Activated CD8-positive, alpha-beta memory T cell treated with anti-CD3 and anti-CD28 coated beads, Interleukin-2, amount 10 ng/mL, durations not matched to agents 7 days and 5 days (primary cell): ENCODE results near the gene CD81. TPM values are rescaled to one million over a fixed set of nuclear protein-coding genes. Genes with fewer than 3 reads are reported as not detected.
"Not testable (repeated sequence)": the region's sequence is repeated elsewhere in the genome, so short reads cannot be mapped to it uniquely, and the experiment has no call there.

Experiments used
- ATAC-seq: fragments of 150-1000 bp; cut with Tn5 transposase; one replicate; pipeline ENCODE4 v1.10.0; 2021; ENCODE audit warnings: moderate library complexity
- CTCF ChIA-PET: fragments of 350-600 bp; sonication (Branson Sonifier 250); formaldehyde crosslinking; loops from one replicate; lab custom pipeline; 2021; ENCODE audit warnings: antibody characterized with exemption; lab: Charles Lee
- DNase-seq: peaks from one replicate; pipeline ENCODE4 v3.0.0-alpha.2; 2020
- H3K27ac Mint-ChIP-seq: one replicate; pipeline ENCODE4 v1.8.0; 2021; ENCODE audit warnings: mild to moderate bottlenecking, mixed read lengths
- H3K27me3 Mint-ChIP-seq: one replicate; pipeline ENCODE4 v1.8.0; 2021; ENCODE audit warnings: mixed read lengths
- H3K36me3 Mint-ChIP-seq: one replicate; pipeline ENCODE4 v1.8.0; 2021; ENCODE audit warnings: mild to moderate bottlenecking, mixed read lengths
- H3K4me1 Mint-ChIP-seq: one replicate; pipeline ENCODE4 v1.8.0; 2021; ENCODE audit warnings: mixed read lengths
- H3K4me3 Mint-ChIP-seq: one replicate; pipeline ENCODE4 v1.8.0; 2021; ENCODE audit warnings: mild to moderate bottlenecking, moderate library complexity, mixed read lengths
- H3K9me3 Mint-ChIP-seq: one replicate; pipeline ENCODE4 v1.8.0; 2022; ENCODE audit warnings: low read depth, mixed read lengths
- total RNA-seq, 2 experiments: library from RNA; stranded (reverse); gene quantifications; one replicate each; pipeline ENCODE4 v1.2.3, GENCODE V29; 2021

CD81 gene
- total RNA-seq, 2 experiments from 2014 or later, result 162 to 192 TPM

DNA sequence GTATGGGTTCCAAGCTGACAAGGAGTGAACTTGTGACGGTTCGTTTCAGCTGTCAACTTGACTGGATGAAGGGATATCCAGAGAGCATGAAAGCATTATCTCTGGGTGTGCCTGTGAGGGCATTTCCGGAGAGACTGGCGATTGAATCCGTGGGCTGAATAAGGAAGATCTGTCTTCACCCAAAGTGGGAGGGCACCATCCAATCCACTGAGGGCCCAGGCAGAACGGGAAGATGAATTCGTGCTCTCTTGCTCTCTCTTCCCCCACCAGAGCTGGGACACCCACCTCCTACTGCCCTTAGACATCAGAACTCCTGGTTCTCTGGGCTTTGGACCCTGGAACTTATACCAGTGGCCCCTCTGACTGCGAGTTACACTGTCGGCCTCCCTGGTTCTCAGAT is 15.5 kb upstream of the CD81 start:
- DNase-seq (no peak), ATAC-seq (no peak)
- no peaks in the 10 kb centered on the region for H3K9me3 Mint-ChIP-seq
- no peak overlapping the region for H3K27ac Mint-ChIP-seq
- no peaks in the 10 kb centered on the region for H3K36me3 Mint-ChIP-seq
- H3K27me3 Mint-ChIP-seq, result no peaks in the 10 kb centered on the region
- no peaks in the 10 kb centered on the region for H3K4me1 Mint-ChIP-seq
- H3K4me3 Mint-ChIP-seq, result no peak overlapping the region
- CTCF ChIA-PET, result no interaction called here

- no peaks in the 10 kb centered on the region for H3K27me3 Mint-ChIP-seq
- H3K4me1 Mint-ChIP-seq, result no peaks in the 10 kb centered on the region
- DNase-seq (no peak), ATAC-seq (no peak)
- H3K36me3 Mint-ChIP-seq, result no peaks in the 10 kb centered on the region
- CTCF ChIA-PET, result no interaction called here
- H3K27ac Mint-ChIP-seq, result no peak overlapping the region
- no peak overlapping the region for H3K4me3 Mint-ChIP-seq
- H3K9me3 Mint-ChIP-seq, result no peaks in the 10 kb centered on the region
Observed at GRCh38 chr11:2362414-2362813, 14.7 kb upstream of the CD81 start.

- DNase-seq (no peak), ATAC-seq (no peak)
- Mint-ChIP-seq H3K9me3 (no peaks in the 10 kb centered on the region), H3K27me3 (no peaks in the 10 kb centered on the region), H3K4me3 (no peak overlapping the region), H3K27ac (no peak overlapping the region), H3K36me3 (no peaks in the 10 kb centered on the region), H3K4me1 (no peaks in the 10 kb centered on the region)
- CTCF ChIA-PET, result no interaction called here
Observed at GRCh38 chr11:2363130-2363529, 14.0 kb upstream of the CD81 start.

DNA sequence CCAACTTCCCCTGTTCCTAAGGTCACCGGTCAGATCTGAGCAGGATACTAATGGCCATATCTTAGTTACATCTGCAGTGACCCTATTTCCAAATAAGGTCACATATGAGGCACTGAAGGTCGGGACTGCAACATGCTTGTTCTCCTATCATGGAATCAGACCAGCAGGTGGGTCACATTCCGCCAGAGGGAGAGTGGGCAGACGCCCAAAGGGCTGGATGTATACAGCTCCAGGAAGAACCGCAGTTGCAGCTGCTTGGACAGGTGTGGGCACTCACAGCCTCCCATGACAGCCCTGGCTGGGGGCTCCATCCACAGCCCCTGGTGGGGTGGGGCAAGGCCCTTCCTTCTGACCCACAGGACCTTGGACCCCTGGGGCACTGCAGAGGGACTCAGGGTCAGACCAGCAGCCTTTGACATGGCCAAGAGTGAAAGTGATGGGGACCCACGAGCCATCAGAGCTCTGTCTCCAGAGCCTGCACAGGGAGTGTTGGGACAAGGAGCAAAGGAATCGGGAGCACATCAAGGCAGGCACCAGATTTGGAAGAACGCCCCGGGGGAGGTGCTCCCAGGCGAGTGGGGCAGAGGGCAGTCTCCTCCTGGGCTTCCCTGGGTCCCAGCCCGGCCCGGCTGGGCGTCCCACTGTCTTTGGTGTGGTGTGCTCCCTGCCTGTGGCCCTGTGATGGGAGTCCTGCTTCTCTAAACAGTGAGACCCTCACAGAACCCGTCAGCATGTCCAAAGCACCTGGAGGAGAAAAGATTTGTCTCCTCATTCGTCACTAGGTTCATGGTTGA is 13.3 kb upstream of the CD81 start:
- CTCF ChIA-PET, result no interaction called here
- no peak for ATAC-seq
- H3K9me3 Mint-ChIP-seq, result no peaks in the 10 kb centered on the region

GRCh38 chr11:2364386-2364785 is 12.7 kb upstream of the CD81 start:
- H3K4me3 Mint-ChIP-seq, ATAC-seq, CTCF ChIA-PET, DNase-seq, H3K9me3 Mint-ChIP-seq, H3K27ac Mint-ChIP-seq, H3K27me3 Mint-ChIP-seq, H3K4me1 Mint-ChIP-seq, H3K36me3 Mint-ChIP-seq: not testable (repeated sequence)

More for the DNA sequence above, 13.3 kb upstream of the CD81 start:
- H3K4me3 Mint-ChIP-seq, result no peak overlapping the region
- H3K27ac Mint-ChIP-seq, result no peak overlapping the region
- no peak for DNase-seq
- no peaks in the 10 kb centered on the region for H3K27me3 Mint-ChIP-seq
- H3K36me3 Mint-ChIP-seq, result no peaks in the 10 kb centered on the region
- no peaks in the 10 kb centered on the region for H3K4me1 Mint-ChIP-seq

DNA sequence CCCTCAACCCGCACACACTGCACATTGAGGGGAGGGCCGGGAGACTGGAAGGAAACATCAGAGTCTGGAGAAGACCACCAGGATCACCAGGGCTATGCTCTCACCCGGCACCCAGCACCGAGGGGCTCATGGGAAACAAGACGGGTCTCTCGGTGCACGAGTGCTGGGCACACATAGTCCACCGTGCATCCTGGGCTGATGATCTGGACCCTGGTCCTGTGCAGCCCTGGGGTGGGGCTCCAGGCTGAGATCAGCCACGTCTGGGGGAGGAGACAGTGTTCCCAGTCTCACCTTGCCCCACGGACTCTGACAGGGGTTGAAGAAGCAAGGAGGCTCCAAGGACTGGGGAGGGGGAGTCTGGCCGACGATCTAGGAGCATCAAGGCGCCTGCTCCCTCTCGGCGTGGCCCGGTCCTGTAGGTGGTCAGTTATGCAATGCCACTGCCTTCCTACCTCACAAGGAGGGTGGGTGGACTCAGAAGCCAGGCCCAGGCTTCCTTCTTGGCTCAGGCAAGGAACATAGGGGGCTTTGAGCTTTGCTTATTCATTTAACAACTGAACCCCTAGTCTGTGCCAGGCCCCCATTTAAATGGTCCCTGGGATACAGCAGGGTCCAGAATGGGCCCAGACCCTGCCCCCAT is 11.4 kb upstream of the CD81 start:
- Mint-ChIP-seq H3K27ac (no peak overlapping the region), H3K36me3 (no peaks in the 10 kb centered on the region), H3K4me1 (no peaks in the 10 kb centered on the region), H3K27me3 (no peaks in the 10 kb centered on the region), H3K4me3 (no peak overlapping the region), H3K9me3 (no peaks in the 10 kb centered on the region)
- DNase-seq (no peak), ATAC-seq (no peak)
- CTCF ChIA-PET, result no interaction called here

DNA sequence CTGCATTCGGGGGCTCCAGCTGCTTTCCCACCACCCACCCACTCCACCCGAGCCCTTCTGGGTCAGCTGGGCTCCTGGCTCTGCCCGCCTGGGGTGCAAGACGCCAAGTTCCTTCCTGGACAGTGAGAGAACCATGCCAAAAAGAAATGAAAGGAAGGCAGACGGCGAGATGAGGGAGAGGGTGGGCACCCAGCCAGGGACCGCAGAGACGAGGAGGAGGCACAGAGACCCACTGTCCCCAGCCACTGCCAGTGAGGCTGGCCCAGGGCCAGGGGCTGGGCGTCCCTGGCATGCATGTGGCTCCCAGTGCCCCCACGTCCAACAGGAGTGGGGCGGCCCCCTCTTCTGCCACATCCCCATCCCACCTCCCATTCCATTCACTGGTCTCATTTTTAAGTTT is 10.8 kb upstream of the CD81 start:
- ATAC-seq (no peak), DNase-seq (no peak)
- Mint-ChIP-seq H3K4me3 (no peak overlapping the region), H3K4me1 (no peaks in the 10 kb centered on the region), H3K9me3 (no peaks in the 10 kb centered on the region), H3K36me3 (no peaks in the 10 kb centered on the region), H3K27ac (no peak overlapping the region), H3K27me3 (no peaks in the 10 kb centered on the region)
- CTCF ChIA-PET, result interaction anchor here (1.1 kb wide), 1 partner anchor 56 kb away, joined by 3 read pairs; no protein-coding TSS in a partner anchor

GRCh38 chr11:2366733-2367132 is 10.4 kb upstream of the CD81 start:
- H3K36me3 Mint-ChIP-seq, result no peaks in the 10 kb centered on the region
- DNase-seq (no peak), ATAC-seq (no peak)
- H3K4me1 Mint-ChIP-seq, result no peaks in the 10 kb centered on the region
- H3K9me3 Mint-ChIP-seq, result no peaks in the 10 kb centered on the region
- H3K4me3 Mint-ChIP-seq, result no peak overlapping the region
- H3K27ac Mint-ChIP-seq, result no peak overlapping the region
- no peaks in the 10 kb centered on the region for H3K27me3 Mint-ChIP-seq
- CTCF ChIA-PET, result interaction anchor here (1.1 kb wide), 1 partner anchor 57 kb away, joined by 3 read pairs; no protein-coding TSS in a partner anchor

DNA sequence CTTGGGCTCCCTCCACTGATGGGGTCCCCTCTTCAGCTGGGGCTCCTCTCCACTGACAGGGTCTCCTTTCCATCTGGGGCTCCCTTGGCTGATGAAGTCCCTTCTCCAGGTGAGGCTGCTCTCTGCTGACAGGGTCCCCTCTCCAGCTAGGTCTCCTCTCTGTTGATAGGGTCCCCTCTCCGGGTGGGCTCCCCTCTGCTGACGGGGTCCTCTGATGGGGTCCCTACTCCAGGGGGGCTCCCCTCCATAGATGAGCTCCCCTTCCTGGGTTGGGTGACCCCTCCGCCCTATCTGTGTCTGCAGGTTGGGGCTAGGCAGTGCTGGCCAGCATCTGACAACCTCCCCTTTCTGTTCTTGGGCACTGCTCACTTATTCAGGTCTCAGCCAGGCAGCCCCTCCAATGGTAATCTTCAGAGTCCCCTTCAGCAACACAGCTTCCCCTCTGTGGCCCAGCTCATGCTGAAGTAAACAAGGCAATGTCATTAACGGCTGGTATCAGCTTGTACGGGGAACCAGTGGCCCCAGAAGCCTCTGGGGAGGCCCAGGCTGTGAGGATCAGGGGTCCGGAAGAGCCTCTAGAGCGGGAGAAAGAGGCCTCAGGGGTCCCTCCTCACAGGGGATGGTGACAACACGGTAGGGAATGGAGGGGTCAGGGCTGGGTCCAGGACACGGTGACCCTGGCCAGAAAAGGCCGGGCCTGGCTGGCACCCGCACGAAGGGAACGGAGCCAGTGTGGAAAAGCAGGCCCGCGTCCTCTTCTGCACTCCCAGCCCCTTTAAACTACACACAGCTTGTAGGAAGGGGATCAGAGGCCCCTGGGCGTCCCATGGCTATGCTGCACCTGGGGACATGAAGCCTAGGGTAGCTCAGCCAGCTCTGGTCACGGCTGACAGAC is 9.6 kb upstream of the CD81 start:
- H3K9me3 Mint-ChIP-seq, result no peaks in the 10 kb centered on the region
- DNase-seq (no peak), ATAC-seq (no peak)
- no peak overlapping the region for H3K4me3 Mint-ChIP-seq
- no peaks in the 10 kb centered on the region for H3K36me3 Mint-ChIP-seq
- H3K4me1 Mint-ChIP-seq, result no peaks in the 10 kb centered on the region
- no peak overlapping the region for H3K27ac Mint-ChIP-seq
- CTCF ChIA-PET, result interaction anchor here (1.1 kb wide), 1 partner anchor 58 kb away, joined by 3 read pairs; no protein-coding TSS in a partner anchor
- no peaks in the 10 kb centered on the region for H3K27me3 Mint-ChIP-seq

- ATAC-seq (no peak), DNase-seq (no peak)
- H3K4me3 Mint-ChIP-seq, result no peak overlapping the region
- H3K36me3 Mint-ChIP-seq, result no peaks in the 10 kb centered on the region
- CTCF ChIA-PET, result no interaction called here
- no peaks in the 10 kb centered on the region for H3K4me1 Mint-ChIP-seq
- no peaks in the 10 kb centered on the region for H3K9me3 Mint-ChIP-seq
- no peak overlapping the region for H3K27ac Mint-ChIP-seq
- H3K27me3 Mint-ChIP-seq, result no peaks in the 10 kb centered on the region
Observed at GRCh38 chr11:2368178-2368850, 8.8 kb upstream of the CD81 start.

- Mint-ChIP-seq H3K9me3 (no peaks in the 10 kb centered on the region), H3K27me3 (no peaks in the 10 kb centered on the region), H3K36me3 (no peaks in the 10 kb centered on the region), H3K4me3 (no peak overlapping the region), H3K27ac (no peak overlapping the region), H3K4me1 (no peaks in the 10 kb centered on the region)
- DNase-seq (no peak), ATAC-seq (no peak)
- CTCF ChIA-PET, result no interaction called here
Observed at GRCh38 chr11:2368851-2369180, 8.3 kb upstream of the CD81 start.

- Mint-ChIP-seq H3K27me3 (no peaks in the 10 kb centered on the region), H3K9me3 (no peaks in the 10 kb centered on the region), H3K4me3 (no peak overlapping the region), H3K27ac (no peak overlapping the region), H3K4me1 (no peaks in the 10 kb centered on the region), H3K36me3 (no peaks in the 10 kb centered on the region)
- no peak for DNase-seq
- ATAC-seq, result no peak
- CTCF ChIA-PET, result no interaction called here
Observed at GRCh38 chr11:2369320-2369719, 7.8 kb upstream of the CD81 start.

- CTCF ChIA-PET, result no interaction called here
- H3K4me3 Mint-ChIP-seq, result no peak overlapping the region
- DNase-seq (no peak), ATAC-seq (no peak)
- H3K27me3 Mint-ChIP-seq, result no peaks in the 10 kb centered on the region
- H3K4me1 Mint-ChIP-seq, result no peaks in the 10 kb centered on the region
- H3K9me3 Mint-ChIP-seq, result no peaks in the 10 kb centered on the region
- no peaks in the 10 kb centered on the region for H3K36me3 Mint-ChIP-seq
- H3K27ac Mint-ChIP-seq, result no peak overlapping the region
Observed at GRCh38 chr11:2369896-2370295, 7.2 kb upstream of the CD81 start.
